GM19351 (cell line): ENCODE data around the gene OSBPL5.

ENCODE experiments used
- ATAC-seq: cut with Tn5 transposase; IDR thresholded peaks from one replicate; pipeline ENCODE4 v1.9.1; 2021; ENCODE audit warnings: mild to moderate bottlenecking, moderate library complexity; ENCODE audit not compliant: unreplicated experiment

Gene OSBPL5

GRCh38 chr11:3152471-3153110 lies 12.5 kb downstream of the OSBPL5 start:
- ATAC-seq, result no peak

GRCh38 chr11:3150726-3151125 lies 14.4 kb downstream of the OSBPL5 start:
- no peak for ATAC-seq

- no peak for ATAC-seq
Measured at GRCh38 chr11:3149852-3150188, 15.3 kb downstream of the OSBPL5 start.

- ATAC-seq, result no peak
Measured at GRCh38 chr11:3148990-3149851, 15.9 kb downstream of the OSBPL5 start.

GRCh38 chr11:3148255-3148989 lies 16.7 kb downstream of the OSBPL5 start:
- no peak for ATAC-seq

GRCh38 chr11:3147626-3148025 lies 17.5 kb downstream of the OSBPL5 start:
- ATAC-seq, result no peak

GRCh38 chr11:3147257-3147619 lies 17.9 kb downstream of the OSBPL5 start:
- ATAC-seq, result no peak

GRCh38 chr11:3146612-3147256 lies 18.4 kb downstream of the OSBPL5 start:
- no peak for ATAC-seq

GRCh38 chr11:3145206-3145520 lies 19.9 kb downstream of the OSBPL5 start:
- ATAC-seq, result no peak

GRCh38 chr11:3144296-3145205 lies 20.6 kb downstream of the OSBPL5 start:
- no peak for ATAC-seq

GRCh38 chr11:3143136-3143880 lies 21.8 kb downstream of the OSBPL5 start:
- no peak for ATAC-seq

- ATAC-seq, result no peak
Measured at GRCh38 chr11:3140291-3140603, 24.9 kb downstream of the OSBPL5 start.

GRCh38 chr11:3139481-3140290 lies 25.4 kb downstream of the OSBPL5 start:
- ATAC-seq, result no peak

GRCh38 chr11:3139086-3139440 lies 26.0 kb downstream of the OSBPL5 start:
- ATAC-seq, result no peak

- no peak for ATAC-seq
Measured at GRCh38 chr11:3138178-3139085, 26.7 kb downstream of the OSBPL5 start.

GRCh38 chr11:3137486-3138177 lies 27.5 kb downstream of the OSBPL5 start:
- ATAC-seq, result no peak

GRCh38 chr11:3136546-3137455 lies 28.3 kb downstream of the OSBPL5 start:
- no peak for ATAC-seq
